Endometrial microvascular endothelial cells (primary cell): ENCODE data around the gene SLC6A14. TPM values are rescaled to one million over a fixed set of nuclear protein-coding genes. Genes with fewer than 3 reads are reported as not detected.

Experiments
- in situ Hi-C: cut with HindIII; loops from 2 replicates; pipeline ENCODE4 v1.10.0; 2017; ENCODE audit warnings: low sequenced_read_pairs, low pct_unique_long_range_greater_than_20kb; ENCODE audit errors: inconsistent ontology term
- total RNA-seq: library from RNA; depleted of rRNA; stranded (reverse); fragments of >200 nt; gene quantifications from one replicate; pipeline ENCODE4 v1.2.3, GENCODE V29; 2015; ENCODE audit errors: inconsistent ontology term

Gene SLC6A14
- not detected for total RNA-seq

- in situ Hi-C loops: no loop called here
Measured at GRCh38 chrX:116436358-116436816, at the start of gene SLC6A14. SLC6A14 (plus strand) TSS chrX:116436606; CDS start chrX:116436710, 104 bp downstream.

DNA sequence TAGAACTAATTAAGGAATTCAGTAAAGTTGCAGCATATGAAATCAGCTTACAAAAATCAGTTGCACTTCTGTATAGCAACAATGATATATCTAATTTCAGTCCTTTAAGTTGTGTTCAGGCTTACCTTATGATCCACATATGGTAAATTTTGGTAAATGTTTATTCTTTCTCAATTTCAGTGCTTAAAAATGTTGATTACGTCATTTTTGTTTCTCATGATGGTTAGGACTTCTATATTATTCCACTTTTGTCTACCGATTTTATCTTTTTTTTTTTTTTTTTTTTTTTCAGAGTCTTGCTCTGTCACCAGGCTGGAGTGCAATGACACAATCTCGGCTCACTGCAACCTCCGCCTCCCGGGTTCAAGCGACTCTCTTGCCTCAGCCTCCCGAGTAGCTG lies 40.7 kb upstream of the SLC6A14 start:
- in situ Hi-C loops: no loop called here

DNA sequence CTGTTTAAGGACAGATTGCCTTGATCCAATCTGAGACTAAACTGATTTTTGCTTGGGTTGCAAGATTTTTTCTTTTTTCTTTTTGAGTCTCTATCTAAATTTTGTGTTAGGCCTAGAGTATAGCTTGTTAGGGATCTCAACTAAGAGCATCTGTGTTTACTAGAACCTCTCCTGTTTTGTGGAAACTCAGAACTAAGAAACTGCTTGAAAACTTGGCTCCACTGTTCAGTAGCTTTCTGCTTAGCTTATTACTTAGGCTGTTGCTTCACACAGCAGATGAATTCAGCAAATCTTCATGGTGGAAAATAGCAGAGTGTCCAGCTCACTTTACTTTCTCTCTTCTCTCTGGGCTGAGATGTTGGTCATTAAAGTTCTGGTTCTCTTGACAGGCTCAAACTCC lies 36.7 kb upstream of the SLC6A14 start:
- in situ Hi-C loops: no loop called here

- in situ Hi-C loops: no loop called here
Measured at GRCh38 chrX:116409219-116409618, 27.2 kb upstream of the SLC6A14 start.

- in situ Hi-C loops: no loop called here
Measured at GRCh38 chrX:116413273-116413672, 23.1 kb upstream of the SLC6A14 start.

DNA sequence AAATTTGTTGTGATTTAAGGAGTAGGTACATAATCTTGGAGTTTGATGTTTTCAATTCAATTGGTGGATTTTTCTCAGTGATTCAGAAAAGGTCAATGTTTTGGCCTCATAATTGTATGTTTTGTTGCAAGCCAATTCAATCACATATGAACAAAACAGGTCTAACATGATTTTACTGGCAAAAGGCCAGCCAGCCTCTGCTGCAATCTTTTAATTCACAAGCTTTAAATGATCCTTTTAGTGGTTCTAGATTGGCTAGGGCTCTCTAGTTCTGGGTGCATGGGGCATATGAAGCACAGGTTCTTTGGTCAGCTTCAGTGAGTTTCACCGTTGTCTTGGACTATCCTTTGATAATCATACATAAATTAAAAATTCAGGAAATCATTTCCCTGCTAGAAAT lies 19.2 kb upstream of the SLC6A14 start:
- in situ Hi-C loops: no loop called here

DNA sequence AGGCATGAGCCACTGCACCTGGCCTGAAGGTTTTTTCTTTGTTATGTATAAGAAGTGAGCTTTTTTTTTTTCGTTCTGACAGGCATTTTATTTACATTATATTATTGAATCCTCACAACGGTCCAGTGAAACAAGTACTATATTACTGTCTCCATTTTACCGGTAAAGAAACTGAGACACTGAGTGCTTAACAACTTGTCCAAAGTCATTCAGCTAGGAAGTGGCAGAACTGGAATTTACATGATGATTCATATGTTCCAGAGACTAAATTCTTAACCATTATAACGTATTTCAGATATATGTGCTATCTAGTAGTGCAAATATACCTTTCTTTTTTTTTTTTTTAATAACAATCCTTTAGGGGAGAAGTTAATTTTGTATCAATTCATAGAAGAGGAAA lies 18.4 kb upstream of the SLC6A14 start:
- in situ Hi-C loops: no loop called here

DNA sequence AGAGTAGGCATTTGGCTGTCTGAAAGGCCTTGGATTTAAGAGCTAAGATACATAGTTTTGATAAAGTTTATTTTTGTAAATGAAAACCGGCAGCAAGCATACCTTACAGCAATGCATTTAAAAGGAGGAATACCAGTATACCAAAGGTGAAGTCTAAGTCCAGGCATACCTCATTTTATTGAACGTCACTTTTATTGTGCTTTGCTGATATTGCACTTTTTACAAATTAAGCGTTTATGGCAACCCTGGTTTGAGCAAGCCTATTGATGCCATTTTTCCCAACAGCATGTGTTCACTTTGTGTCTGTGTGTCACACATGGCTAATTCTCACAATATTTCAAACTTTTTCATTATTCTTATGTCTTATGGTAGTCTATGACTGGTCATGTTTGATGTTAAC lies 8.4 kb upstream of the SLC6A14 start:
- in situ Hi-C loops: no loop called here

DNA sequence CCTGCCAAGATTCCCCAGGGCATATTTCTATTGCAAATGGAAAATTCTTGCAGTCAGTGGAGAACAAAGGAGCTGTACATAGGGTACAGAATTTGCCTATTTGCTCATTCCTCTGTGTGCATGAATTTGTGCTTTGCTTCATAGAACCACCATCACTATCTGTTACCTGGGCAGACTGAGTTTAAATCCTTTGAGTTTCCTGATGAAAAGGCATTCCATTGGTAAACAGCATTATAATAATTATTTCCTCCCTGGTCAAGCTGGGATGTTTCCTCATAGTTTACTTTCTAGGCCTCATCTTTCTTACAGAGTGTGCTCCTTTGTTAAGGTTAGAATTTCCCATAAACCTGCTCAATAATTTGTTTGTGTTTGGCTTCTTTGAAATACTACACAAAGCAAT lies 809 bp upstream of the SLC6A14 start:
- in situ Hi-C loops: no loop called here

DNA sequence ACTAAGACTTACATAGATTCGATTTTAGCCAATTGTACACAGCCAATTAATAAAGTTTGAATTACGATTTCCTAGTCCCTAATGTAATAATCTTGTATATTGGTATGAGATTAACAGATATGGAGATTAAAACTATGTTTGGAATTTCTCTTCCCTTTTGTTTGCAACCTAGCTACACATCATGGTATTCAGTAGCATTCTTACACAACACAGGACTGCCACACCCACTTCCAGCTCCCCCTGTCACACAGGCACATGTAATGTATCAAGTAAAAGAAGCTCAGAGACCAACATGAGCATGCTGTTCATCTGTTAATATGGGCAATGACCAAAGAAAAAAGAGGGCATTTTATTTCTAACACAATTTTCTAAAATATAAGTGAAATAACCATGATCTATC lies 12.8 kb downstream of the SLC6A14 start:
- in situ Hi-C loops: no loop called here

- in situ Hi-C loops: no loop called here
Measured at GRCh38 chrX:116462822-116463221, 26.4 kb downstream of the SLC6A14 start, which contains the start of gene CT83. CT83 (minus strand) TSS chrX:116462976; CDS start chrX:116462856, 120 bp downstream.

DNA sequence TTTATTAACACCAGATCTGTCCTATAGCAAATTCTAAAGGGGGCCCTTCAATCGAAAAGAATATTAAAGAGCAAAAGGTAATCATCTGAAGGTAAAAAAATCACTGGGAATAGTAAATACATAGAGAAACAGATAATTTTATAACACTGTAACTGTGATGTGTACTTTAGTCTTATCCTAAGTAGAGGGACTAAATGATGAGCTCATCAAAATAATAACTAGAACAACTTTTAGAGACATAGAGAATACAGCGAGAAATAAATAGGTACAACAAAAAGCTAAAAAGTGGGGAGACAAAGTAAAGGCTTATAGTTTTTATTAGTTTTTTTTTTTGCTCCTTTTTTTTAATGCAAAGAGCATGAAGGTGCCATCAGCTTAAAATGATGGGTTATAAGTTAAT lies 43.7 kb downstream of the SLC6A14 start:
- in situ Hi-C loops: no loop called here

DNA sequence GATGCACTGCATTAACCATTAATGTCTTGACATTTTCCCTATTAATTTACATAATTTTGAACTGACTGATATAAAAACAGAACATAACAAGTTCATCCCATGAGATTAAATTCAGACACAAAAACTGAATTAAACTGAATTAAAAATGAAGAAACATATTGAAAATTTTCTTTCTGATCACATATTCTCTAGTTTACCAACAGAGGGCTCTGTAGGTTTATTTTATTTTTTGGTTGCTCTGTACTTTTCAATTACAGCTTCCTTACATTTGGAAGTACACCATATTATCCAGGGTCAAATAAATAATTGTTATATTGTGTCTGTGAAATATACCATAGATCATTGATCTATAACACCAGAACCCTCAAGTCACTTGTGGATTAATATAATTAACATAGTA lies 53.7 kb downstream of the SLC6A14 start:
- in situ Hi-C loops: no loop called here

- in situ Hi-C loops: no loop called here
Measured at GRCh38 chrX:116493271-116493670, 56.9 kb downstream of the SLC6A14 start.

GRCh38 chrX:116499780-116500179 lies 63.4 kb downstream of the SLC6A14 start:
- in situ Hi-C loops: no loop called here

Other genes with a start within 250 kb of the SLC6A14 start
- not detected for gene CT83, start 26.4 kb downstream of the SLC6A14 start, total RNA-seq